Right lobe of liver (tissue), 4 donors: ENCODE measurements around the gene AVPR1B.

Experiments used
- POLR2A ChIP-seq: fragments of 450-650 bp; IDR thresholded peaks from one replicate; pipeline ENCODE4 v1.6.1; 2017; ENCODE audit warnings: antibody characterized with exemption, mild to moderate bottlenecking
- TF ChIP-seq, protein P1 (sequence below), 4 donors: fragments of 200-600 bp in 3 of 4; fragments of 450-650 bp in 1 of 4; IDR thresholded peaks; one replicate each; pipeline versions ENCODE4 v1.5.1 to v1.8.0; 2016 to 2022; ENCODE audit warnings: antibody characterized with exemption in 4 of 4, mild to moderate bottlenecking in 2 of 4
- donor health status: DM: no; HTN: no; CAD: no.
- donor health status: DM: no; HTN: no; CAD: no.
- donor health status: DM: no; HTN: yes; CAD: no.

GRCh38 chr1:206110161-206110560 is 7.0 kb downstream of the AVPR1B start:
- TF ChIP-seq, protein P1, sequence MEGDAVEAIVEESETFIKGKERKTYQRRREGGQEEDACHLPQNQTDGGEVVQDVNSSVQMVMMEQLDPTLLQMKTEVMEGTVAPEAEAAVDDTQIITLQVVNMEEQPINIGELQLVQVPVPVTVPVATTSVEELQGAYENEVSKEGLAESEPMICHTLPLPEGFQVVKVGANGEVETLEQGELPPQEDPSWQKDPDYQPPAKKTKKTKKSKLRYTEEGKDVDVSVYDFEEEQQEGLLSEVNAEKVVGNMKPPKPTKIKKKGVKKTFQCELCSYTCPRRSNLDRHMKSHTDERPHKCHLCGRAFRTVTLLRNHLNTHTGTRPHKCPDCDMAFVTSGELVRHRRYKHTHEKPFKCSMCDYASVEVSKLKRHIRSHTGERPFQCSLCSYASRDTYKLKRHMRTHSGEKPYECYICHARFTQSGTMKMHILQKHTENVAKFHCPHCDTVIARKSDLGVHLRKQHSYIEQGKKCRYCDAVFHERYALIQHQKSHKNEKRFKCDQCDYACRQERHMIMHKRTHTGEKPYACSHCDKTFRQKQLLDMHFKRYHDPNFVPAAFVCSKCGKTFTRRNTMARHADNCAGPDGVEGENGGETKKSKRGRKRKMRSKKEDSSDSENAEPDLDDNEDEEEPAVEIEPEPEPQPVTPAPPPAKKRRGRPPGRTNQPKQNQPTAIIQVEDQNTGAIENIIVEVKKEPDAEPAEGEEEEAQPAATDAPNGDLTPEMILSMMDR (IDR thresholded peaks at IDR 0.05): no peak
- no peak for TF ChIP-seq POLR2A
